GM18868 (cell line): ENCODE data around the gene PROZ.
A peak's percentile ranks its signal among the peaks of the same experiment; 100 is the strongest.

Source experiments
- ATAC-seq: cut with Tn5 transposase; IDR thresholded peaks from one replicate; pipeline ENCODE4 v1.9.1; 2021; ENCODE audit warnings: mild to moderate bottlenecking, moderate library complexity; ENCODE audit not compliant: unreplicated experiment

The PROZ gene

DNA sequence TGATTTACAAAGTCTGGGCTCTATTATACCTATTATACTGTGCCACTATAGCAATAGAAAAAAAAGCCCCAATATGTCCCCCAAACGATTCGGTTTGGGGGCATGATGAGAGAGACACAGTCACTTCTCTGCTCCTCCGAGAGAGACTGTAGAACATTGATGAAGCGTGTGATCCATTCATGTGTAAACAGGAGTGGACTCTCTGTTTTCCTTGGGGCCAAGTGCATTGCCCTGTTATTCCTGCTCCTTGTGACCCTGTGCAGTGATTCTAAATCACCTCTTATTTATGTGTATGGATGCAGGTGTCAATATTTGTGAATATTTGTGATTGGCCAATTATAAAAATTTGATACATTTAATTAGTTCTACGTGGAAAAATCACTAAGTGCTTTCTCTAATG is 18.9 kb upstream of the PROZ start:
- no peak for ATAC-seq

DNA sequence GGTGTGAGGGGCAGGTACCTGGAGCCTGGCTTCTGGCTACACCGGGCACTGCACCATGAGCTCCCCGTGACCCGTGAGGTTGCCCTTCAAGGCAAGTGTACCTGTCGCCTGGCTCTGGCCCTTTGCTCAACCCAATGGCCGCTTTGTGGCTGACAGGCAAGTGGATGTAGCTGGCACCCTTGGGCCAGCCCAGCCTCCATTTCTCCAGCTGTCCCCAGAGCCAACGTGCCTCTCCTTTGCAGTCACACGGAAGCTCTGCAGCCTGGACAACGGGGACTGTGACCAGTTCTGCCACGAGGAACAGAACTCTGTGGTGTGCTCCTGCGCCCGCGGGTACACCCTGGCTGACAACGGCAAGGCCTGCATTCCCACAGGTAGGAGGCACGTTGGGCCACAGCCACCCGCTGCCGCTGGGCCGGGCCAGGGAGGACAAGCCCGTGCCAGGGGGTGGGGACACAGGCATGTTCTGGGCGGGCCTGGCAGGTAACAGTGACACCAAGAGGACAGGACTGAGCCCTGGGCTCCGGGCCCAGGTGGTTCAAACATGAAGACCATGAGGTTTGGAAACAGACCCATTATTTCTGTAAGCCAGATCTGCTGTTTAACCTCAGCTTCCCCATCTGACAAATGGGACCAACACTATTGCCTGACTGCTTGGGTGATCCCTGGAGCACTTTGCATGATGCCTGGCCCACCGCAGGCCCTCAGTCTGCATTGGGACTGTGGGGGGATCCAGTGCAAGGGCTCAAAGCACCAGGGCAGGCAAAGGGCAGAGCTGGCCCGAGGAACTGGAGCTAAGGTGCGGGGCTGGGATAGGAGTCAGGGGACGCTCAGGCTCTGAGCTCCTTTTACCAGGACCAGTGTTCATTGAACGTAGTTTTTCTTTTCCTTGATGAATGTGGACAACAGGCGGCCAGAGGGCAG is 17.5 kb upstream of the PROZ start:
- no peak for ATAC-seq

DNA sequence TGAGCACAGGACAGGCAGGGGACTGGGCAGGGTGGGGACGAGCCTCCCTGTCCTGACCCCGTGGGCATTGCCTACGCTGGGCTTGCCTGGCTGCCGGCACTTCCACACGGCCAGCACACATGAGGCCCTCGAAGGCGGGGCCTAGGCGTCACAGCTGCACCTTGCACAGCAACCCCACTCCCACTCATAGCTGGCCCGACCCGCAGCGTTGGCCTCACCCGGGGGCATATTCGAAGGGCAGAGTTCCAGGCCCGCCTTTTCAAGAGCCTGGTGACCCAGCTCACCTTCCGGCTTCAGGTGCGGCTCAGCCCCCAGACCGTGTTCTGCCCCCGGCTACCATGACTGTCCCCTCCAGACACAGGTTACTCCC is 16.9 kb upstream of the PROZ start:
- no peak for ATAC-seq

DNA sequence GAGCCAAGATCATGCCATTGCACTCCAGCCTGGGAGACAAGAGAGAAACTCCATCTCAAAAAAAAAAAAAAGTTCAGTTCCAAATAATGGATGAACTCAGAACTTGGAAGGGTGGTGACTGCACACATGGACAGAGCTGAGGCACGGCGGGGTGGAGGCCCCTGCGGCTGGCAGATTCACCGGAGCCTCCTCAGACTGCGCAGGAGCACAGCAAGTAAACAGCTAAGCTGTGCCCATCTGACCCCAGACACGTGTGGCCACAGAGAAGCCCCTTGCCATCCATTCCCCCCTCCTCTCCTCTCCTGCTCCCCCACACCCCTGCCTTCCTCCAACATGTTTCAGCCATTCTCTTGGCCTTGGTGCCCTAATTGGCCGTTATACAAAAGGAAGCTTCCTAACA is 15.6 kb upstream of the PROZ start:
- no peak for ATAC-seq

DNA sequence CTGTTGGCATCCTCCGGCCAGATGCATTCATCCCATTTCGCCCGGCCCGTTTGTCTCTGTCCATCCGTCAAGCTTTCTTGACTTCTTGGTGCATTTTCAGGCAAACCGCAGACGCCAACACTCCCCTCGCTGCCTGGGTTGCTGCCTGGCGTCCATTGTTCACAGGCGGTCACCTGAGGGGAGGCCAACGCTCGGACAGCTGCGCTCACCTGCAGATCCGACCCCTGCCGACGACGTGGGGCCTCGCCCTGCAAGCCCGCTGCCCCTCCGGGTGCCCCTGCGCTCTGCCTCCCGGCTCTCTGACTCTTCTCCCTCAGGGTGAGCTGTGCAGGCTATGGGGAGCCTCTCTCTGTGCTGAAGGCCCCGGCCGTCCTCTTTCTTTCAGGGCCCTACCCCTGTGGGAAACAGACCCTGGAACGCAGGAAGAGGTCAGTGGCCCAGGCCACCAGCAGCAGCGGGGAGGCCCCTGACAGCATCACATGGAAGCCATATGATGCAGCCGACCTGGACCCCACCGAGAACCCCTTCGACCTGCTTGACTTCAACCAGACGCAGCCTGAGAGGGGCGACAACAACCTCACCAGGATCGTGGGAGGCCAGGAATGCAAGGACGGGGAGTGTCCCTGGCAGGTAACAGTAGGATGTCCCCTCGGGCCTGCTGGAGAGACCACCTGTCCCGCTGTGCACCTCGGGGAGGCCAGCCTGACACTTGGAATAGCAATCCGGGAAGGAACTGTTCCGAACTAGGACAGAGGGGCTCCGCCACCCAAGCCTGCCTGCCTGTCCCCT is 14.8 kb upstream of the PROZ start:
- ATAC-seq, result no peak

DNA sequence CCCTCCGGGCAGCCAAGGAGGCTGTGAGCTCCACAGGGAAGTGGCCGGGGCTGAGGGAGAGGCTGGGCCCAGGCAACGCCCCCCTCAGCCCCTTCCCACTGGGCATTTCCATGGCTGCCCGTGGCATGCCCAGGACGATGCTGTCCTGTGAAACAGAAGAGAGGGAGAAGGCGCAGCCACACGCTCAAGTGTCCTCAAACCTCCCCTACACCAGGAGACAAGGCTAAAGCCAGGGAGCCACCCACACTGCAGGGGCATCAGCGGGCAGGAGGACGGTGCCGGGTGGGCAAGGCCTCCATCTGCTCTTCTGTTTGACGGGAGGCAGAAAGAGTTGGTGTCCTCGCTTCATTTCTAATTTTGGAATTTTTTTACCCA is 14.2 kb upstream of the PROZ start:
- ATAC-seq, result no peak

DNA sequence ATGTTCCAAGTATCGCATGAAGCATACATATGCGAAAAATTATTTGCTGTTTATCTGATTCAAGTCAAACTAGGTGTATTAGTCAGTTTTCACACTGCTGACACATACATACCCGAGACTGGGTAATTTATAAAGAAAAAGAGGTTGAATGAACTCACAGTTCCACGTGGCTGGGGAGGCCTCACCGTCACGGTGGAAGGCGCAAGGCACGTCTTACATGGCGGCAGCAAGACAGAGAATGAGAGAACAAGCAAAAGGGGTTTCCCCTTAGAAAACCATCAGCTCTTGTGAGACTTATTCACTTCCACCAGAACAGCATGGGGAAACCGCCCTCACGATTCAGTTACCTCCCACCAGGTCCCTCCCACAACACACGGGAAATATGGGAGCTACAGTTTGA is 13.0 kb upstream of the PROZ start:
- ATAC-seq, result no peak

DNA sequence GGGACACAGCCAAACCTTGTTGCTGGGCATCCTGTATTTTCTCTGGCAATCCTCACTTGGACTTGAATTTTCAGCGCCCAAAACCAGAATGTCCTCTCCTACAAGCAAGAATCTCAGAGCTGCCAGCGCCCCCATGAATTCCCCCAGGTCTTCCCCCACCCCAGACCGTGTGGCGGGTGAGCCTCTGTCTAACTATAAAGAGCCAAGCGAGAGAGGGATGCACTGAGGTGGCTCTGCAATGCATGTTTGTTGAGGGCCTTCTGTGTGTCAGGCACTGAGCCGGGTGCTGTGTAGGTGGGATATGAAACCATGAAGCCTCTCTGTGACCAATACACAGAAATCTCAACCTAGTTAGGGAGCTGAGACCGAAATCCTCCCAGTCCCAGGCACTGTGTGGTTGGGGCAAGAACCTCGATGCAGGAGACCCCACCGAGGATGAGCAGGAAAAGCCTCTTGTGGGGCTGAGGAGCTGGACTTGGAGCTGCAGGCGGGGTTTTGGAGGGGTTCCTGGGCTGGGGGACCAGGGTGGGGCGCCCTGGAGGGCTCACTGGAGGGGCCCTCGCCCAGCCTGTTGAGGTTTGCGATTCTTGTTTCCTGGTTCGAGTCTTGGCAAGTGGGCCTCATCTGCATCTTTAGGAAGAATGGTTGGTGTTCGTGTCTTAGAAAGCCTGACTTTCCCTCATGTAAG is 12.4 kb upstream of the PROZ start:
- ATAC-seq, result no peak

DNA sequence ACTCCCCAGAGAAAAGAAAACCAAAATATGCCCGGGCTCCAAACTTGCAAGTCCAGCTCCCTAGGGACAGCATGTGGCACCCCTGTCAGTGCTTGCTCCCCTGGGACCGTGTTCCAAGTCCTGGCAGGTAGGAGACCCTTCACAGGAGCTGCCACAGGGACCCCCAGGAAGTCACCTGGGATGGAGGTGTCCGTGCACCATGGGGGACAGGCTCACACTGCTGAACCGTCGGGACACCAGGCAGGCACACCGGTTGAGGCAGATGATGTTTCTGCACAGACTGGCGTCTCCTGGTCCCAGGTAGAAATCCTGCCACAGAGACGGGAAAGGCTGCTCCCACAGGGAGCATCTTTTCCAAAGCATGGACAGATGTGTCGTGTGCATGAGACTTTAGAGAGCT is 11.7 kb upstream of the PROZ start:
- ATAC-seq, result no peak

DNA sequence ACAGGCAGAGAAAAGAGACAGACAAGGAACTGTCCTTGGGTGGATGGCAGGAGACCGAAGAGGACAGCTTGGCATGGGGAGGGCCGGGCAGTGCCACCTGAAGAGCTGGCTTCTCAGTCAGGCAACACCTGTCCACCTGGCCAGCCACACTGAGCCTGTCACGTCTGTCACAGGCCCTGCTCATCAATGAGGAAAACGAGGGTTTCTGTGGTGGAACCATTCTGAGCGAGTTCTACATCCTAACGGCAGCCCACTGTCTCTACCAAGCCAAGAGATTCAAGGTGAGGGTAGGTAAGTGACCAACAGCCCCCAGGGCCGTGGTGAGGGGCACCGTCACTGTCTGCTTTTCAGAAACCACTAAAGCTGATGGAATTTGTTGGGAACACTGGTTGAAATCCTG is 11.2 kb upstream of the PROZ start:
- ATAC-seq, result no peak

DNA sequence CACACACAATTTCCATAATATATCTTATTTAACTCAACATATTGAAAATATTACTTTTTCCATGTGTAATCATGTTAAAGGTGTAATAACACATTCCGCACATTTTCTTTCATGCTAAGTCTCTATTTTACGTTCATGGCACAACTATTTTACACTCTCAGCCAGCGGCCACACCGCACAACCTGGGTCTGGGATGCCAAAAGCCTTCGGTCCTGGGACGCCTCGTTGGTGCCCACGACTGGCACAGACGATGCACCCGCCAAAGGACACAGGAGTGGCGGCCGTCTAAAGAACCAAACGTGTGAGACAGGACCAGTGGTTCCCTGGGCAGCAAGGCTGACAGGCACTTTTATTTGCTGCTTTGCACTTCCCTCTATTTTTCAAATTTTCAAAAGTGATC is 10.0 kb upstream of the PROZ start:
- no peak for ATAC-seq

DNA sequence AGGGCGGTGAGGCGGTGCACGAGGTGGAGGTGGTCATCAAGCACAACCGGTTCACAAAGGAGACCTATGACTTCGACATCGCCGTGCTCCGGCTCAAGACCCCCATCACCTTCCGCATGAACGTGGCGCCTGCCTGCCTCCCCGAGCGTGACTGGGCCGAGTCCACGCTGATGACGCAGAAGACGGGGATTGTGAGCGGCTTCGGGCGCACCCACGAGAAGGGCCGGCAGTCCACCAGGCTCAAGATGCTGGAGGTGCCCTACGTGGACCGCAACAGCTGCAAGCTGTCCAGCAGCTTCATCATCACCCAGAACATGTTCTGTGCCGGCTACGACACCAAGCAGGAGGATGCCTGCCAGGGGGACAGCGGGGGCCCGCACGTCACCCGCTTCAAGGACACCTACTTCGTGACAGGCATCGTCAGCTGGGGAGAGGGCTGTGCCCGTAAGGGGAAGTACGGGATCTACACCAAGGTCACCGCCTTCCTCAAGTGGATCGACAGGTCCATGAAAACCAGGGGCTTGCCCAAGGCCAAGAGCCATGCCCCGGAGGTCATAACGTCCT is 9.4 kb upstream of the PROZ start:
- ATAC-seq, result no peak

DNA sequence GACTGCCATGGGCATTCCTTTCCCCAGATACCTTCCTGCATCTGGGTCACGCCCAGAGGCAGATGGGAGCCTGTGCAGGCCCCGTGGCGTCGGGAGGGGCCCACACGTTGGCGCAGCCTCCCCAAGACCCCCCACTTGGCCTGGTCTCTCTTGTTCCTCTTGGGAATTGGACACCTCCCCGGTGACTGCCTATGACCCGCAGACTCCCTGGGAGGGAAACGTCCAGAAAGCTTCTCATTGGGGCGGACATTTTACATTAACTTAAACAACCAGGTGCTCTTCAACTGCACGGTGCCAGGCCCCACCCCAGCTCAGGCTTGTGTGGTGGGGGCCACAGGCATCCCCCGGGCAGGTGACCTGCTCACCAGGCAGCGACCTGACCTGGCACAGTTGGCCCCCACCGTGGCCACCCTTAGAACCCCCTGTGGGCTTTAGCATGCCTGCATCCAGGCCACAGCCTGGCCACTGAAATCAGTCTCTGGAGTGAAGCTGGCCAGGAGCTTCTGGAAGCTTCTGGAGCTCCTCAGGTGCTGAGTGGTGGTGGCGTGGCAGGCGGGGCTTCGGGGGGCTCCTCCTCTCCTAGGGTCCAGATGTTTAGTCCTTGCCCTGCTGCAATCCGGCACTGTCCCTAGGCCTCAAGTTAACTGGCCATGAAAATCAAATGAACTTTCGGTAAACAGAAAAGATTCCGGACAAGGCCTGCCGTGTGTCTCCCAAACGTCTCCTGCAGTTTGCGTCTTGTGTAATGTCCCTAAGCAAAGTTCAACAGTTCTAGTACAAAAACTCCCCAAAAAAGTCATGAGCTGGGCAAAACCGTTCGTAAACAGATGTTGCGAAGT is 8.5 kb upstream of the PROZ start:
- ATAC-seq, result no peak

DNA sequence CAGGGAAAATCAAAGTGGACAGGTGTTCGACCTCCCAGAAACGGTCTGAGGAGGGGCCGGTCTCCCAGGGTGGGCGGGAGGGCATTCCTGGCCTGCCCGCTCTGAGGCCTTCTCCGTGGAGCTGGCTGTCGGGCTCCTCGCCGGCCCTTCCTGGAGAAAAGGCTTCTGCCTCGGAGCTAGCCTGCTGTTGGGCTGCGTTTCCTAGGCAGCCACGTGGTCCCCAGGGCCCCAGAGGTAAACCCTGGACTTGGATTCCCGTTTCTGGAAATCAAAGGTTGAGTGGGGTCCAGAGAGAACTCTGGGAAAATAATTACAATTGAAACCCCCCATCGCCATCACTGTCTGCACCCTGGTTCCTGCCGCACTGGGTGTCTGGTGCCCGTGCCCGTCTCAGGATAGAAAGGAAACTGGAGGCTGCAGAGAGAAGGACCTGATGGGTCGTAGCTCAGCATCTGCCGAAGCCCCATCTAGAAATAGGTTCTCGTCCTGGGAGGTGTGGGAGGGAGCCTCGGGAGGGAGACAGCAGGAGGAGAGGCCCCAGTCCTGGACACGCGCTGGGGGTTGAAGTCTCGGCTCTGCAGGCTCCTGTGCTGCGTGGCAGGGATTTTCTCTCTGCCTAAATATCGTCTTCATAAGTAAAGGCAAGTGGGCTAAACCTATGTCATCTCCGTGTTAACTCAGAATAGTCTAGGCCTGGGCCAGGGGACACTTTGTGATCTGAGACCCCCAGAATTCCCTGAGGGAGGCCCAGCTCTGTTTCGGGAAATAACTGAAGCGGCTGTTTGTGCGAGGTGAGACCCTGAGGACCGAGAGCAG is 7.7 kb upstream of the PROZ start:
- ATAC-seq, result no peak

DNA sequence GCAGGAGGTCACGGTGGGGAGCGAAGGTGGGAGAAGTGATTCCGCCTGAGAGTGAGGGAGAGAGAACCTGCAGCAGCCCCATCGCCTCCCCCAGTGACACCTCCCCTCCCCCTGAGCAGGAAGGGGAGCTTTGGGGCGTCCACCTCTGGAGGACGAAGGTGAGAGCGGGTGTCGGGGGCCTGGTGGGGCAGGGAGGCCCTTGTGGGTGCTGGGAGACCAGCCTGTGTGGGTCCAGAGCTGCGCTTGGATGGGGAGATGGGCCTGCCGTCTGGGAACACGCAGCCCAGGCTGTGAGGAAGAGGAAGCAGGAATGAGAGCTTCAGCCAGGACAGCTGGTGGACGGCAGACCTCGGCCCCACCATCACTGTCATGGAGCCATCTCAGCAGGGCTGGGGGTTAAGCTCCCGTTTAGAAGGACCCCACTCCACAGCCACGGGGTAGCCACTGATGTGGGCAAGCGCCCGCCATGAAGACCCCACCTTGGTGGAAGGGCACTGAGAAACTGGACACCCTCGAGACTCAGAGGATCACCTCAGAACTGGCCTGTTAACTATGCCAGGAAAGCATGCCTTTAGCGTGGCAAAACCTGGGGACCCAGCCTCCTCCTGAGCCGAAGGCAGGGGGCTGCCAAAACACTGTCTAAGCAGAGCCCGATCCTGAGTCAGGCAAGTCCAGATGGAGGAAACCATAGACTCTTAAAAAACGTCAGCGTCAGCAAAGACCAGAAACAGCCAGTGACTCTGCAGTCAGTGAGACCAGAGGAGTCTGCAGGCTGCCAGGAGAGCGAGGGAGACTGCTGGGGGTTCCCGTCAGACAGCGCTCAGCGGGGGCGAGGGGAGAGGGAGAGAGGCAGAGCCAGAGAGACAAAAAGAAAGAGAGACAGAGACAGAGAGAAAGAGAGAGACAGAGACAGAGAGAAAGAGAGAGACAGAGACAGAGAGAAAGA is 6.4 kb upstream of the PROZ start:
- no peak for ATAC-seq

DNA sequence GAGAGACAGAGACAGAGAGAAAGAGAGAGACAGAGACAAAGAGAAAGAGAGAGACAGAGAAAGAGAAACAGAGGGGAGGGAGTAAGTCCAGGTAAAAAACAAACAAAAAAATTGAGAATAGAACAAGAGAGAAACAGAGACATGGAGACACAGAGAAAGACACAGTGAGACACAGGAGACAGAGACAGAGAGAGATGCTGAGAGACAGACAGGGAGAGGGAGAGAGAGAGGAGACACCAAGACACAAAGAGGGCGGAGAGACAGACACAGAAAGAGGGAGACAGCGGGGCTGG is 5.8 kb upstream of the PROZ start:
- no peak for ATAC-seq

DNA sequence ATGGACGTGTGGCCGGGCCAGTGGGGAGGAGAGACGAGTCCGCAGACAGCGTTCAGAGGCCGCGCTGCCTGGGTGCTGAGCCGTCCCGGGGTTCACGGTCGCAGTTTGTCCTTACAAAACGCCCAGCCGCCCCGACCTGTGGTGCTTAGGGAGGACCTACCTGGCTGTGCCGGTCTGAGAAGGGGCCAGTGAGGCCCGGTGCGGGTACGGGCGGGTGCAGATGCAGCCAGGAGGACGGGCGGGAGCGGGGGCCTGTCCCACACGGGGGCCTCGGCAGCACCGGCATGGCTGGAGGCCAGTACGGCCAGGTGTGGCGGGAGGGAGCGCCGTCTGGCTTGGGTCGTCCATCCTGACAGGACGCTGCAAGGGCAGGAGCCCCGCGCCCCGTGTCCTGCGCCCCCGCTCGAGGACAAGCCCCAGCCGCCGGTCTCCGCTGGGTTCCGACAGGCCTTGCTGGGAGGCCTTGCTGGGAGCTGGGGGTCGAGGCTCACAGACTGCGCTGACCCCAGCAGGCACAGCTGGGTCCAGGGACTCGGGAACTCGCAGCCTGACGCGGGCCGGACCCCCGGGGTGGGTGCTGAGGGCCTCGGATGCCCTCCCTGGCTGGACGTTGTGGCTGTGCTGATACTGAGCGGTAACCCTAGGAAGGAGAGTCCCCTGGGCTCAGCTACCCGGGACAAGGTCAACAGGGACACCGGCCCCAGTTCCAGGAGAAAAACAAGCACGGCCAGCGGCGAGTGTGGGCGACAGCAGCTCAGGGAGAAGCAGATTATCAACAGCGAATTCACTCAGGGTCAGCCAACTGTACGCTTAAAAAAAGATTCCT is 5.3 kb upstream of the PROZ start:
- ATAC-seq, result peak; percentile 15
